Adrenal gland (tissue), 5 donors: Measurements from ENCODE around the gene TIMP2.

Experiments used
- CTCF ChIP-seq, 6 experiments: fragments of 450-650 bp in 4 of 6; fragments of 200-600 bp in 2 of 6; sonication (generic) in 1 of 6; IDR thresholded peaks; 1 replicate in 5 of 6; 2 replicates in 1 of 6; pipeline versions ENCODE4 v1.5.1 to v1.8.0; 2016 to 2021; ENCODE audit warnings: antibody characterized with exemption in 6 of 6, mild to moderate bottlenecking in 2 of 6, moderate library complexity in 1 of 6
- POLR2A ChIP-seq, 2 donors: fragments of 450-650 bp; IDR thresholded peaks; one replicate each; pipeline ENCODE4 v1.6.1; 2017; ENCODE audit warnings: antibody characterized with exemption in 2 of 2, mild to moderate bottlenecking in 2 of 2, moderate library complexity in 1 of 2
- donor health status: DM: no; HTN: no; CAD: no.

- TF ChIP-seq CTCF (IDR thresholded peaks at IDR 0.05) (no peak), POLR2A (IDR thresholded peaks at IDR 0.05) (no peak)
These were observed 32.2 kb downstream of the TIMP2 start for GRCh38 chr17:78892936-78893379.
